Keratinocyte (primary cell): Measurements from ENCODE around the gene TDP2. TPM values are rescaled to one million over a fixed set of nuclear protein-coding genes. Genes with fewer than 3 reads are reported as not detected.

Experiments
- DNase-seq: peaks from one replicate; pipeline ENCODE4 v3.0.0-alpha.2; 2011; ENCODE audit warnings: low read depth, missing footprints, low spot score
- FAIRE-seq: peaks from 2 replicates; lab custom pipeline; 2011; peaks lifted over from hg19 to GRCh38; lab: Jason Lieb, UNC
- H2AFZ ChIP-seq: 2 replicates; pipeline ENCODE4 v1.6.0; 2012; ENCODE audit warnings: low read length, control low read depth, inconsistent platforms; ENCODE audit not compliant: control insufficient read depth
- H3K27ac ChIP-seq: 2 replicates; pipeline ENCODE4 v1.5.1; 2011; ENCODE audit warnings: low read length; ENCODE audit not compliant: control insufficient read depth, insufficient read depth
- H3K27me3 ChIP-seq: 3 replicates; pipeline ENCODE4 v1.6.0; 2011; ENCODE audit warnings: low read length; ENCODE audit not compliant: control insufficient read depth, insufficient read depth; ENCODE audit errors: extremely low read depth
- H3K36me3 ChIP-seq, 2 experiments: 2 replicates in 1 of 2; 3 replicates in 1 of 2; pipeline ENCODE4 v1.5.1; 2011; ENCODE audit warnings: low read length in 2 of 2, mild to moderate bottlenecking in 1 of 2; ENCODE audit not compliant: control insufficient read depth in 2 of 2, insufficient read depth in 2 of 2; ENCODE audit errors: extremely low read depth in 1 of 2
- H3K4me1 ChIP-seq: 3 replicates; pipeline ENCODE4 v1.5.1; 2011; ENCODE audit warnings: low read length; ENCODE audit not compliant: control insufficient read depth, insufficient read depth; ENCODE audit errors: extremely low read depth
- H3K4me2 ChIP-seq: 3 replicates; pipeline ENCODE4 v1.6.0; 2011; ENCODE audit warnings: low read depth, low read length; ENCODE audit not compliant: control insufficient read depth, insufficient read depth; ENCODE audit errors: extremely low read depth
- H3K4me3 ChIP-seq, 3 experiments: fragments of 200-600 bp in 1 of 3; sonication (generic) in 1 of 3; 2 replicates in 2 of 3; 3 replicates in 1 of 3; pipeline ENCODE4 v1.5.1; 2011 to 2016; ENCODE audit warnings: low read length in 3 of 3, mild to moderate bottlenecking in 3 of 3, control low read depth in 2 of 3, inconsistent platforms in 1 of 3, low read depth in 1 of 3, mixed read lengths in 1 of 3, mixed run types in 1 of 3, moderate library complexity in 1 of 3; ENCODE audit not compliant: control insufficient read depth in 2 of 3, insufficient read depth in 2 of 3; ENCODE audit errors: extremely low read depth in 1 of 3
- H3K79me2 ChIP-seq: 2 replicates; pipeline ENCODE4 v1.6.0; 2012; ENCODE audit warnings: low read length; ENCODE audit not compliant: control insufficient read depth, insufficient read depth
- H3K9ac ChIP-seq: 3 replicates; pipeline ENCODE4 v1.6.0; 2011; ENCODE audit warnings: low read length; ENCODE audit not compliant: control insufficient read depth, insufficient read depth; ENCODE audit errors: extremely low read depth
- H3K9me1 ChIP-seq: 3 replicates; pipeline ENCODE4 v1.6.0; 2011; ENCODE audit warnings: low read length; ENCODE audit not compliant: control insufficient read depth, insufficient read depth; ENCODE audit errors: extremely low read depth
- H3K9me3 ChIP-seq: 2 replicates; pipeline ENCODE4 v1.5.1; 2012; ENCODE audit warnings: low read depth, low read length; ENCODE audit not compliant: control insufficient read depth
- H4K20me1 ChIP-seq: 3 replicates; pipeline ENCODE4 v1.6.0; 2011; ENCODE audit warnings: low read length; ENCODE audit not compliant: control insufficient read depth, insufficient read depth; ENCODE audit errors: extremely low read depth
- CTCF ChIP-seq, 3 experiments: IDR thresholded peaks in 1 of 3; conservative IDR thresholded peaks in 1 of 3; optimal IDR thresholded peaks in 1 of 3; 2 replicates in 2 of 3; 3 replicates in 1 of 3; pipeline versions ENCODE3 to v1.5.1; 2011; ENCODE audit warnings: low read length in 3 of 3, mild to moderate bottlenecking in 3 of 3, moderate library complexity in 2 of 3, control low read depth in 1 of 3, inconsistent platforms in 1 of 3; ENCODE audit not compliant: insufficient read depth in 2 of 3; ENCODE audit errors: extremely low read depth in 1 of 3
- EZH2 ChIP-seq: IDR thresholded peaks from one replicate; pipeline ENCODE4 v1.6.1; 2012; ENCODE audit warnings: inconsistent platforms, mild to moderate bottlenecking, low read length, moderate library complexity
- dilution Hi-C: fragments of 300-500 bp; cut with MboI; formaldehyde crosslinking; loops from one replicate; pipeline ENCODE4 v1.7.0; 2020; ENCODE audit warnings: low sequenced_read_pairs; ENCODE audit not compliant: extremely low pct_ligation_motif_present
- polyA plus RNA-seq, 5 experiments: library from polyadenylated mRNA; depleted of rRNA in 3 of 5; stranded (reverse) in 3 of 5; stranded (forward) in 1 of 5; unstranded in 1 of 5; fragments of >200 nt; gene quantifications; 1 replicate in 1 of 5; 2 replicates in 3 of 5; 3 replicates in 1 of 5; pipeline versions ENCODE4 v1.2.1 to v1.2.3, GENCODE V29; 2011 to 2012; ENCODE audit warnings: missing spikeins in 2 of 5, low read depth in 1 of 5, low replicate concordance in 1 of 5

The TDP2 gene
- polyA plus RNA-seq, 1 donor (not counting 4 experiments of a cell fraction or from before 2014, with no cell fraction given): 39.8 TPM

- Histone ChIP-seq H3K9ac (no peak overlapping the region), H2AFZ (no peak overlapping the region), H3K4me1 (peaks cover 3% of the 10 kb centered on the region), H3K36me3 (peaks cover 8 to 27% of the 10 kb centered on the region in 2 experiments), H3K9me1 (no peaks in the 10 kb centered on the region), H3K4me3 (no peak overlapping the region), H3K4me2 (no peak overlapping the region), H3K79me2 (no peaks in the 10 kb centered on the region), H4K20me1 (no peaks in the 10 kb centered on the region), H3K9me3 (no peaks in the 10 kb centered on the region), H3K27ac (no peak overlapping the region), H3K27me3 (no peaks in the 10 kb centered on the region)
- no peak for FAIRE-seq
- DNase-seq: no peak
- TF ChIP-seq EZH2 (no peak), CTCF (optimal IDR thresholded peaks at IDR 0.05 in 1 of 3, IDR thresholded peaks at IDR 0.05 in 1 of 3, conservative IDR thresholded peaks at IDR 0.05 in 1 of 3; ENCODE audit: extremely low read depth in 1 of 3, insufficient read depth in 2 of 3, low read length in 3 of 3) (no peak)
- dilution Hi-C loops: no loop called here
Measured at GRCh38 chr6:24655215-24655614, 11.5 kb downstream of the TDP2 start.

- Histone ChIP-seq H3K4me3 (no peak overlapping the region), H3K36me3 (peaks cover 7 to 19% of the 10 kb centered on the region in 2 experiments), H3K4me2 (no peak overlapping the region), H3K27ac (no peak overlapping the region), H3K9me1 (no peaks in the 10 kb centered on the region), H3K9ac (no peak overlapping the region), H2AFZ (no peak overlapping the region), H3K4me1 (peaks cover 16% of the 10 kb centered on the region), H3K27me3 (no peaks in the 10 kb centered on the region), H3K79me2 (no peaks in the 10 kb centered on the region), H3K9me3 (no peaks in the 10 kb centered on the region), H4K20me1 (peaks cover 3% of the 10 kb centered on the region)
- DNase-seq (no peak), FAIRE-seq (no peak)
- dilution Hi-C loops: no loop called here
- TF ChIP-seq CTCF (optimal IDR thresholded peaks at IDR 0.05 in 1 of 3, IDR thresholded peaks at IDR 0.05 in 1 of 3, conservative IDR thresholded peaks at IDR 0.05 in 1 of 3; ENCODE audit: extremely low read depth in 1 of 3, insufficient read depth in 2 of 3, low read length in 3 of 3) (no peak), EZH2 (no peak)
Measured at GRCh38 chr6:24650365-24650764, 16.3 kb downstream of the TDP2 start.
